Ovary (tissue), 9 donors: Measurements from ENCODE around the gene GZMB. TPM values are rescaled to one million over a fixed set of nuclear protein-coding genes. Genes with fewer than 3 reads are reported as not detected.
A peak's percentile ranks its signal among the peaks of the same experiment; 100 is the strongest.

Source experiments
- DNase-seq, 5 donors: peaks; one replicate each; pipeline ENCODE4 v3.0.0-alpha.2; 2019 to 2020
- H3K27ac ChIP-seq, 2 donors: fragments of 200-600 bp; one replicate each; pipeline versions ENCODE4 v1.5.1 to v1.8.0; 2019 to 2022
- H3K27me3 ChIP-seq: fragments of 200-600 bp; one replicate; pipeline ENCODE4 v1.8.0; 2022
- H3K36me3 ChIP-seq: fragments of 200-600 bp; sonication (generic); one replicate; pipeline ENCODE4 v1.5.1; 2019
- H3K4me1 ChIP-seq: one replicate; pipeline ENCODE4 v1.8.1; 2013; ENCODE audit warnings: mild to moderate bottlenecking, moderate library complexity; ENCODE audit not compliant: insufficient read depth
- H3K4me3 ChIP-seq: fragments of 200-600 bp; sonication (generic); one replicate; pipeline ENCODE4 v1.5.1; 2017
- H3K9me3 ChIP-seq, 2 donors: fragments of 200-600 bp in 1 of 2; sonication (generic) in 1 of 2; one replicate each; pipeline versions ENCODE4 v1.5.1 to v1.8.1; 2013 to 2019; ENCODE audit warnings: mild to moderate bottlenecking in 1 of 2, moderate library complexity in 1 of 2
- EP300 ChIP-seq: sonication (generic); formaldehyde crosslinking; IDR thresholded peaks from one replicate; pipeline ENCODE4 v1.6.1; 2017; ENCODE audit warnings: antibody characterized with exemption
- POLR2A ChIP-seq: fragments of 450-650 bp; IDR thresholded peaks from one replicate; pipeline ENCODE4 v1.6.1; 2017; ENCODE audit warnings: antibody characterized with exemption, mild to moderate bottlenecking, moderate library complexity
- WGBS, 3 donors: extraction: QIAGEN DNeasy Blood & Tissue Kit in 1 of 3; methylation state at CpG; one replicate each; pipeline versions ENCODE4 v1.1.5 to v1.1.7; 2013 to 2017; 5-methylcytosine and 5-hydroxymethylcytosine counted together
- intact Hi-C, 4 donors: fragments of 100-400 bp; cut with DNase I; formaldehyde crosslinking; loops; one replicate each; pipeline versions ENCODE4 v1.11.0 to v1.15.1; 2022 to 2023
- polyA plus RNA-seq, 2 donors: library from polyadenylated mRNA; stranded (reverse); fragments of 200-250 nt in 1 of 2; fragments of 350-450 nt in 1 of 2; fragmentation: Illumina TruSeq in 1 of 2; extraction: RNeasy Lipid Tissue Mini Kit (QIAGEN cat#74804) in 1 of 2; gene quantifications; one replicate each; pipeline ENCODE4 v1.2.3, GENCODE V29; 2013 to 2014
- total RNA-seq, 7 donors: library from RNA; depleted of rRNA in 2 of 7; stranded (reverse); fragments of >200 nt in 2 of 7; fragmentation: NEBNext Ultra II Directional in 3 of 7; extraction: Animal tissue kit (Norgen Biotek cat#: 25700) in 3 of 7; gene quantifications; one replicate each; pipeline versions ENCODE4 v1.1.0 to v1.2.4, GENCODE V29; 2016 to 2023
- TF ChIP-seq, protein P1 (sequence below), 3 donors: fragments of 450-650 bp in 2 of 3; fragments of 200-600 bp in 1 of 3; IDR thresholded peaks; one replicate each; pipeline versions ENCODE4 v1.5.1 to v1.8.0; 2016 to 2022; ENCODE audit warnings: antibody characterized with exemption in 3 of 3, mild to moderate bottlenecking in 1 of 3
- donor health status: DM: no; HTN: no; CAD: no; lungs with moderate emphysema.
- donor health status: DM: no; HTN: no; CAD: no.
- donor health status: Bipolar disorder and iron deficiency.
- donor health status: DM: yes; HTN: yes; CAD: no.
- donor health status: DM: no; HTN: no; CAD: no.
- donor health status: DM: yes; HTN: yes; CAD: no.

The GZMB gene
- total and polyA plus RNA-seq, 9 donors = 0.25 to 4.0 (median 1.7) TPM; not detected in 3

GRCh38 chr14:24678801-24679247 lies 44.8 kb upstream of the GZMB start:
- peak; percentile 24 to 50 (median 28) for DNase-seq
- no peaks in the 10 kb centered on the region for H3K9me3 ChIP-seq
- no peaks in the 10 kb centered on the region for H3K27me3 ChIP-seq
- H3K36me3 ChIP-seq = no peaks in the 10 kb centered on the region
- no peak for TF ChIP-seq POLR2A
- TF ChIP-seq, protein P1, sequence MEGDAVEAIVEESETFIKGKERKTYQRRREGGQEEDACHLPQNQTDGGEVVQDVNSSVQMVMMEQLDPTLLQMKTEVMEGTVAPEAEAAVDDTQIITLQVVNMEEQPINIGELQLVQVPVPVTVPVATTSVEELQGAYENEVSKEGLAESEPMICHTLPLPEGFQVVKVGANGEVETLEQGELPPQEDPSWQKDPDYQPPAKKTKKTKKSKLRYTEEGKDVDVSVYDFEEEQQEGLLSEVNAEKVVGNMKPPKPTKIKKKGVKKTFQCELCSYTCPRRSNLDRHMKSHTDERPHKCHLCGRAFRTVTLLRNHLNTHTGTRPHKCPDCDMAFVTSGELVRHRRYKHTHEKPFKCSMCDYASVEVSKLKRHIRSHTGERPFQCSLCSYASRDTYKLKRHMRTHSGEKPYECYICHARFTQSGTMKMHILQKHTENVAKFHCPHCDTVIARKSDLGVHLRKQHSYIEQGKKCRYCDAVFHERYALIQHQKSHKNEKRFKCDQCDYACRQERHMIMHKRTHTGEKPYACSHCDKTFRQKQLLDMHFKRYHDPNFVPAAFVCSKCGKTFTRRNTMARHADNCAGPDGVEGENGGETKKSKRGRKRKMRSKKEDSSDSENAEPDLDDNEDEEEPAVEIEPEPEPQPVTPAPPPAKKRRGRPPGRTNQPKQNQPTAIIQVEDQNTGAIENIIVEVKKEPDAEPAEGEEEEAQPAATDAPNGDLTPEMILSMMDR (IDR thresholded peaks at IDR 0.05) = peak; percentile 12 to 43 (median 21)
- peak overlapping the region; percentile 14 for H3K4me3 ChIP-seq
- intact Hi-C loops = loop anchor here in 2 of 4 donors (5.0 kb wide), 2 partner anchors 303 to 342 kb away; partner anchors contain the start of genes ADCY4 (in 1 of the 2) and RIPK3 (in 1 of the 2)
- 0 to 1% (median 1%) methylated on average over 11 of the region's 11 CpGs for WGBS, 3 donors
- H3K4me1 ChIP-seq = no peaks in the 10 kb centered on the region
- no peak overlapping the region for H3K27ac ChIP-seq

- no peak for TF ChIP-seq EP300
- TF ChIP-seq, protein P1 (IDR thresholded peaks at IDR 0.05) = no peak
- TF ChIP-seq POLR2A = no peak
- intact Hi-C loops = loop anchor here in 2 of 4 donors (5.0 kb wide), 2 partner anchors 304 to 341 kb away; partner anchors contain the start of genes ADCY4 (in 1 of the 2) and RIPK3 (in 1 of the 2)
- Histone ChIP-seq H3K27ac (no peak overlapping the region), H3K36me3 (no peaks in the 10 kb centered on the region), H3K27me3 (no peaks in the 10 kb centered on the region), H3K4me3 (no peak overlapping the region), H3K4me1 (no peaks in the 10 kb centered on the region), H3K9me3 (no peaks in the 10 kb centered on the region)
- 62 to 82% (median 66%) methylated on average over 1 of the region's 1 CpG for WGBS, 3 donors
- no peak for DNase-seq
Observed at GRCh38 chr14:24677956-24678355, 44.0 kb upstream of the GZMB start.

GRCh38 chr14:24674204-24674970 lies 40.4 kb upstream of the GZMB start:
- no peak for DNase-seq
- H3K9me3 ChIP-seq = no peaks in the 10 kb centered on the region
- H3K4me3 ChIP-seq = no peak overlapping the region
- no peaks in the 10 kb centered on the region for H3K36me3 ChIP-seq
- H3K27me3 ChIP-seq = no peaks in the 10 kb centered on the region
- 36 to 45% (median 43%) methylated on average over 5 of the region's 5 CpGs for WGBS, 3 donors
- H3K4me1 ChIP-seq = no peaks in the 10 kb centered on the region
- TF ChIP-seq, protein P1 (IDR thresholded peaks at IDR 0.05) = no peak
- TF ChIP-seq POLR2A (no peak), EP300 (no peak)
- intact Hi-C loops = no loop called here
- no peak overlapping the region for H3K27ac ChIP-seq

- no peaks in the 10 kb centered on the region for H3K9me3 ChIP-seq
- H3K27me3 ChIP-seq = no peaks in the 10 kb centered on the region
- no peaks in the 10 kb centered on the region for H3K36me3 ChIP-seq
- H3K4me3 ChIP-seq = no peak overlapping the region
- intact Hi-C loops = no loop called here
- no peak for DNase-seq
- no peak overlapping the region for H3K27ac ChIP-seq
- WGBS, 3 donors = 77 to 81% (median 78%) methylated on average over 9 of the region's 9 CpGs
- TF ChIP-seq EP300 (no peak), POLR2A (no peak)
- TF ChIP-seq, protein P1 (IDR thresholded peaks at IDR 0.05) = no peak
- no peaks in the 10 kb centered on the region for H3K4me1 ChIP-seq
Observed at GRCh38 chr14:24673534-24674203, 39.7 kb upstream of the GZMB start.
